K562 (cell line): ENCODE results near the gene UCHL5. TPM values are rescaled to one million over a fixed set of nuclear protein-coding genes. Genes with fewer than 3 reads are reported as not detected.

Source experiments
- ARID1B ChIP-seq: fragments of 450-650 bp; IDR thresholded peaks from 2 replicates; pipeline ENCODE4 v1.6.1; 2016; ENCODE audit warnings: antibody characterized with exemption, mild to moderate bottlenecking, inconsistent platforms
- ARNT ChIP-seq, 2 experiments: fragments of 450-650 bp; IDR thresholded peaks; 2 replicates each; pipeline ENCODE4 v1.6.1; 2016; ENCODE audit warnings: mild to moderate bottlenecking in 1 of 2
- HBP1 ChIP-seq: fragments of 450-650 bp; formaldehyde crosslinking; IDR thresholded peaks from 2 replicates; pipeline ENCODE4 v1.4.0; 2022; ENCODE audit warnings: missing genetic modification characterization
- LEF1 ChIP-seq: fragments of 450-650 bp; IDR thresholded peaks from 2 replicates; pipeline ENCODE4 v1.6.1; 2016; ENCODE audit warnings: mild to moderate bottlenecking
- MAZ ChIP-seq, 2 experiments: fragments of 450-650 bp in 1 of 2; sonication (generic) in 1 of 2; formaldehyde crosslinking; IDR thresholded peaks in 1 of 2; conservative IDR thresholded peaks in 1 of 2; 2 replicates each; pipeline versions ENCODE4 v1.4.0 to v1.5.0; 2020; ENCODE audit warnings: mild to moderate bottlenecking in 1 of 2, missing genetic modification reagents in 1 of 2
- MITF ChIP-seq: IDR thresholded peaks from 2 replicates; pipeline ENCODE4 v1.6.1; 2014; ENCODE audit warnings: antibody characterized with exemption
- NCOR1 ChIP-seq: fragments of 450-650 bp; IDR thresholded peaks from 2 replicates; pipeline ENCODE4 v1.6.1; 2016; ENCODE audit warnings: mild to moderate bottlenecking, moderate library complexity
- RAD51 ChIP-seq: fragments of 450-650 bp; IDR thresholded peaks from 2 replicates; pipeline ENCODE4 v1.7.1; 2016; ENCODE audit warnings: low read depth, mild to moderate bottlenecking, borderline replicate concordance
- RCOR1 ChIP-seq, 2 experiments: IDR thresholded peaks; 2 replicates each; pipeline ENCODE4 v1.6.1; 2012; ENCODE audit warnings: low read depth in 2 of 2, low read length in 2 of 2, borderline replicate concordance in 1 of 2, improper control_type of control experiment in 1 of 2
- TAF9B ChIP-seq: fragments of 450-650 bp; IDR thresholded peaks from 2 replicates; pipeline ENCODE4 v1.6.1; 2018; ENCODE audit warnings: mild to moderate bottlenecking; ENCODE audit not compliant: partially characterized antibody
- TARDBP ChIP-seq: fragments of 450-650 bp; IDR thresholded peaks from 2 replicates; pipeline ENCODE4 v1.6.1; 2016
- TEAD1 ChIP-seq, 2 experiments: fragments of 450-650 bp in 1 of 2; sonication (generic) in 1 of 2; formaldehyde crosslinking; IDR thresholded peaks; 2 replicates each; pipeline versions ENCODE4 v1.4.0 to v1.8.0; 2020 to 2022; ENCODE audit warnings: mild to moderate bottlenecking in 2 of 2, missing genetic modification reagents in 1 of 2
- ZBTB17 ChIP-seq: fragments of 450-650 bp; formaldehyde crosslinking; IDR thresholded peaks from 2 replicates; pipeline ENCODE4 v1.4.0; 2020; ENCODE audit warnings: mild to moderate bottlenecking
- ZBTB2 ChIP-seq: fragments of 450-650 bp; IDR thresholded peaks from 2 replicates; pipeline ENCODE4 v1.6.1; 2016; ENCODE audit warnings: antibody characterized with exemption
- ZNF830 ChIP-seq: fragments of 250-450 bp; sonication (Bioruptor Pico); IDR thresholded peaks from 2 replicates; pipeline ENCODE4 v1.5.0; 2021; ENCODE audit warnings: mild to moderate bottlenecking
- polyA plus RNA-seq, 8 experiments: library from polyadenylated mRNA; depleted of rRNA in 4 of 8; stranded (reverse) in 5 of 8; unstranded in 3 of 8; fragments of >200 nt; fragmentation: Nextera tagmentation in 2 of 8; fragmentation: Illumina TruSeq in 1 of 8; extraction: Ambion mirVana in 2 of 8; extraction: Trizol in 1 of 8; gene quantifications; 2 replicates each; pipeline versions ENCODE4 v1.2.1 to v1.2.3, GENCODE V29; 2011 to 2014; ENCODE audit warnings: inconsistent platforms in 1 of 8, missing spikeins in 1 of 8
- total RNA-seq, 7 experiments: library from RNA; depleted of rRNA in 6 of 7; stranded (reverse); fragments of >200 nt in 6 of 7; fragmentation: Illumina TruSeq in 2 of 7; extraction: Trizol in 2 of 7; gene quantifications; 2 replicates each; pipeline versions ENCODE4 v1.2.1 to v1.2.3, GENCODE V29; 2011 to 2021; ENCODE audit warnings: low replicate concordance in 1 of 7
- TF ChIP-seq, protein P1 (sequence below): fragments of 450-650 bp; IDR thresholded peaks from 2 replicates; pipeline ENCODE4 v1.6.1; 2014; ENCODE audit warnings: low read depth, mild to moderate bottlenecking, moderate library complexity, borderline replicate concordance
- TF ChIP-seq, protein P2 (sequence below), 2 experiments: fragments of 200-800 bp in 1 of 2; sonication (Bioruptor generic) in 1 of 2; sonication (generic) in 1 of 2; formaldehyde crosslinking in 1 of 2; IDR thresholded peaks in 1 of 2; conservative IDR thresholded peaks in 1 of 2; 2 replicates each; pipeline versions ENCODE4 v1.5.0 to v1.6.1; 2016 to 2020; ENCODE audit warnings: missing compliant biosample characterization in 1 of 2, missing genetic modification characterization in 1 of 2, missing genetic modification reagents in 1 of 2
- TF ChIP-seq, protein P3 (sequence below): sonication (generic); formaldehyde crosslinking; IDR thresholded peaks from 2 replicates; pipeline ENCODE4 v1.4.0; 2020; ENCODE audit warnings: mild to moderate bottlenecking, missing genetic modification reagents

The UCHL5 gene
- total and polyA plus RNA-seq, 9 of the 15 experiments (the other 6 are each of a cell fraction or from before 2014, with no cell fraction given): 61.0 to 206 (median 122) TPM

GRCh38 chr1:192977089-192977706, 82.0 kb downstream of the UCHL5 start (continued):
- TF ChIP-seq, protein P1, sequence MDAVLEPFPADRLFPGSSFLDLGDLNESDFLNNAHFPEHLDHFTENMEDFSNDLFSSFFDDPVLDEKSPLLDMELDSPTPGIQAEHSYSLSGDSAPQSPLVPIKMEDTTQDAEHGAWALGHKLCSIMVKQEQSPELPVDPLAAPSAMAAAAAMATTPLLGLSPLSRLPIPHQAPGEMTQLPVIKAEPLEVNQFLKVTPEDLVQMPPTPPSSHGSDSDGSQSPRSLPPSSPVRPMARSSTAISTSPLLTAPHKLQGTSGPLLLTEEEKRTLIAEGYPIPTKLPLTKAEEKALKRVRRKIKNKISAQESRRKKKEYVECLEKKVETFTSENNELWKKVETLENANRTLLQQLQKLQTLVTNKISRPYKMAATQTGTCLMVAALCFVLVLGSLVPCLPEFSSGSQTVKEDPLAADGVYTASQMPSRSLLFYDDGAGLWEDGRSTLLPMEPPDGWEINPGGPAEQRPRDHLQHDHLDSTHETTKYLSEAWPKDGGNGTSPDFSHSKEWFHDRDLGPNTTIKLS: peak; percentile 59; the same call in 1 of the 2 replicates
- TF ChIP-seq TAF9B (peak; percentile 66), TARDBP (peak; percentile 77; the same call in 1 of the 2 replicates), ARNT (IDR thresholded peaks at IDR 0.05) (peak; percentile 89 to 93; a peak in 3 of 4 replicates), NCOR1 (peak; percentile 98), ZBTB17 (CRISPR knock-in tag) (peak; percentile 51; the same call in 1 of the 2 replicates), MITF (no peak), MAZ (CRISPR knock-in tag; conservative IDR thresholded peaks at IDR 0.05 in 1 of 2, IDR thresholded peaks at IDR 0.05 in 1 of 2) (peak; percentile 20 to 40; a peak in 3 of 4 replicates), RAD51 (peak; percentile 48; the same call in 1 of the 2 replicates), TEAD1 (CRISPR knock-in tag; IDR thresholded peaks at IDR 0.05) (no peak), ZNF830 (CRISPR knock-in tag) (no peak), ARID1B (peak; percentile 99), RCOR1 (IDR thresholded peaks at IDR 0.05; ENCODE audit: borderline replicate concordance in 1 of 2, low read depth in 2 of 2, low read length in 2 of 2) (peak; percentile 20 to 89; a peak in 3 of 4 replicates), ZBTB2 (peak; percentile 78; the same call in 1 of the 2 replicates), HBP1 (CRISPR knock-in tag) (no peak), LEF1 (peak; percentile 96)
- TF ChIP-seq, protein P2, sequence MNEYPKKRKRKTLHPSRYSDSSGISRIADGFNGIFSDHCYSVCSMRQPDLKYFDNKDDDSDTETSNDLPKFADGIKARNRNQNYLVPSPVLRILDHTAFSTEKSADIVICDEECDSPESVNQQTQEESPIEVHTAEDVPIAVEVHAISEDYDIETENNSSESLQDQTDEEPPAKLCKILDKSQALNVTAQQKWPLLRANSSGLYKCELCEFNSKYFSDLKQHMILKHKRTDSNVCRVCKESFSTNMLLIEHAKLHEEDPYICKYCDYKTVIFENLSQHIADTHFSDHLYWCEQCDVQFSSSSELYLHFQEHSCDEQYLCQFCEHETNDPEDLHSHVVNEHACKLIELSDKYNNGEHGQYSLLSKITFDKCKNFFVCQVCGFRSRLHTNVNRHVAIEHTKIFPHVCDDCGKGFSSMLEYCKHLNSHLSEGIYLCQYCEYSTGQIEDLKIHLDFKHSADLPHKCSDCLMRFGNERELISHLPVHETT (CRISPR knock-in tag; conservative IDR thresholded peaks at IDR 0.05 in 1 of 2, IDR thresholded peaks at IDR 0.05 in 1 of 2): 0 out of 4 replicates have a peak, but pooled peaks of 1 of the 2 experiments have one; percentile 21
- TF ChIP-seq, protein P3, sequence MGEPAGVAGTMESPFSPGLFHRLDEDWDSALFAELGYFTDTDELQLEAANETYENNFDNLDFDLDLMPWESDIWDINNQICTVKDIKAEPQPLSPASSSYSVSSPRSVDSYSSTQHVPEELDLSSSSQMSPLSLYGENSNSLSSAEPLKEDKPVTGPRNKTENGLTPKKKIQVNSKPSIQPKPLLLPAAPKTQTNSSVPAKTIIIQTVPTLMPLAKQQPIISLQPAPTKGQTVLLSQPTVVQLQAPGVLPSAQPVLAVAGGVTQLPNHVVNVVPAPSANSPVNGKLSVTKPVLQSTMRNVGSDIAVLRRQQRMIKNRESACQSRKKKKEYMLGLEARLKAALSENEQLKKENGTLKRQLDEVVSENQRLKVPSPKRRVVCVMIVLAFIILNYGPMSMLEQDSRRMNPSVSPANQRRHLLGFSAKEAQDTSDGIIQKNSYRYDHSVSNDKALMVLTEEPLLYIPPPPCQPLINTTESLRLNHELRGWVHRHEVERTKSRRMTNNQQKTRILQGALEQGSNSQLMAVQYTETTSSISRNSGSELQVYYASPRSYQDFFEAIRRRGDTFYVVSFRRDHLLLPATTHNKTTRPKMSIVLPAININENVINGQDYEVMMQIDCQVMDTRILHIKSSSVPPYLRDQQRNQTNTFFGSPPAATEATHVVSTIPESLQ: no peak
